ENCODE measurements around the gene RPLP2.

GRCh38 chr11:776263-776560, 33.6 kb upstream of the RPLP2 start:
- TF ChIP-seq CEBPB (IDR thresholded peaks at IDR 0.05) (no peak), FOXM1 (IDR thresholded peaks at IDR 0.05; ENCODE audit: borderline replicate concordance, low read depth) (no peak), ZBTB7A (IDR thresholded peaks at IDR 0.05; ENCODE audit: low read depth) (no peak), USF1 (IDR thresholded peaks at IDR 0.05) (no peak)

Data from Ishikawa (cell line).